SK-N-SH treated with all-trans-retinoic acid at 6 μM for 48 hours (cell line): Measurements from ENCODE around the gene TOMM40.
A peak's percentile ranks its signal among the peaks of the same experiment; 100 is the strongest.
"Not testable (repeated sequence)": the region's sequence is repeated elsewhere in the genome, so short reads cannot be mapped to it uniquely, and the experiment has no call there.

Experiments used
- ATAC-seq: fragments of 200-7000 bp; cut with Tn5 transposase; 3 replicates; pipeline ENCODE4 v1.9.1; 2020; ENCODE audit warnings: mild to moderate bottlenecking, moderate library complexity
- ARNTL ChIP-seq: fragments of 450-650 bp; formaldehyde crosslinking; IDR thresholded peaks from 2 replicates; pipeline ENCODE4 v1.5.0; 2020; ENCODE audit warnings: low read depth, mild to moderate bottlenecking, moderate library complexity, borderline replicate concordance
- BACH2 ChIP-seq: fragments of 250-450 bp; sonication (Bioruptor Pico); IDR thresholded peaks from 2 replicates; pipeline ENCODE4 v1.9.0; 2021; ENCODE audit warnings: mild to moderate bottlenecking, borderline replicate concordance
- CREB5 ChIP-seq: fragments of 250-450 bp; sonication (Bioruptor Pico); IDR thresholded peaks from 2 replicates; pipeline ENCODE4 v1.5.1; 2020; ENCODE audit warnings: low read depth, mild to moderate bottlenecking, moderate library complexity
- CSDC2 ChIP-seq: fragments of 250-450 bp; sonication (Bioruptor Pico); IDR thresholded peaks from 2 replicates; pipeline ENCODE4 v1.5.0; 2020; ENCODE audit warnings: mild to moderate bottlenecking, moderate library complexity
- CSRNP3 ChIP-seq: fragments of 250-450 bp; sonication (Bioruptor Pico); IDR thresholded peaks from 2 replicates; pipeline ENCODE4 v1.5.1; 2021; ENCODE audit warnings: mild to moderate bottlenecking, moderate library complexity
- ESRRG ChIP-seq: fragments of 250-450 bp; sonication (Bioruptor Pico); IDR thresholded peaks from 2 replicates; pipeline ENCODE4 v1.6.1; 2021; ENCODE audit warnings: mild to moderate bottlenecking
- ISL1 ChIP-seq: fragments of 250-450 bp; sonication (Bioruptor Pico); IDR thresholded peaks from 2 replicates; pipeline ENCODE4 v2.1.2; 2022; ENCODE audit warnings: mild to moderate bottlenecking, moderate library complexity
- OSR1 ChIP-seq: fragments of 250-450 bp; sonication (Bioruptor Pico); IDR thresholded peaks from 2 replicates; pipeline ENCODE4 v1.8.0; 2022; ENCODE audit warnings: moderate library complexity, mild to moderate bottlenecking, inconsistent platforms
- PATZ1 ChIP-seq: fragments of 250-450 bp; sonication (Bioruptor Pico); IDR thresholded peaks from 2 replicates; pipeline ENCODE4 v1.8.0; 2020; ENCODE audit warnings: mild to moderate bottlenecking, moderate library complexity, borderline replicate concordance
- POU6F1 ChIP-seq: fragments of 250-450 bp; sonication (Bioruptor Pico); IDR thresholded peaks from 2 replicates; pipeline ENCODE4 v1.8.0; 2021; ENCODE audit warnings: low read depth, mild to moderate bottlenecking, moderate library complexity, borderline replicate concordance
- RARB ChIP-seq: fragments of 250-450 bp; sonication (Bioruptor Pico); IDR thresholded peaks from 2 replicates; pipeline ENCODE4 v1.8.0; 2021; ENCODE audit warnings: mild to moderate bottlenecking, moderate library complexity
- SNAI2 ChIP-seq: fragments of 250-450 bp; sonication (Bioruptor Pico); IDR thresholded peaks from 2 replicates; pipeline ENCODE4 v1.5.0; 2020; ENCODE audit warnings: mild to moderate bottlenecking, moderate library complexity
- TCF4 ChIP-seq: fragments of 250-450 bp; sonication (Bioruptor Pico); IDR thresholded peaks from 2 replicates; pipeline ENCODE4 v1.8.0; 2021; ENCODE audit warnings: mild to moderate bottlenecking, moderate library complexity, borderline replicate concordance
- TSHZ2 ChIP-seq: fragments of 250-450 bp; sonication (Bioruptor Pico); IDR thresholded peaks from 2 replicates; pipeline ENCODE4 v1.5.0; 2020; ENCODE audit warnings: mild to moderate bottlenecking, moderate library complexity
- ZC3H10 ChIP-seq: fragments of 250-450 bp; sonication (Bioruptor Pico); IDR thresholded peaks from 2 replicates; pipeline ENCODE4 v1.5.1; 2021; ENCODE audit warnings: mild to moderate bottlenecking, moderate library complexity
- ZFP3 ChIP-seq: fragments of 250-450 bp; sonication (Bioruptor Pico); IDR thresholded peaks from 2 replicates; pipeline ENCODE4 v1.5.0; 2020; ENCODE audit warnings: mild to moderate bottlenecking, moderate library complexity
- ZNF565 ChIP-seq: fragments of 450-650 bp; formaldehyde crosslinking; conservative IDR thresholded peaks from 2 replicates; pipeline ENCODE4 v1.5.0; 2020; ENCODE audit warnings: low read depth, mild to moderate bottlenecking, moderate library complexity
- ZNF70 ChIP-seq: fragments of 450-650 bp; formaldehyde crosslinking; IDR thresholded peaks from 2 replicates; pipeline ENCODE4 v1.5.0; 2020; ENCODE audit warnings: mild to moderate bottlenecking, moderate library complexity

TOMM40 gene

GRCh38 chr19:44879309-44880065, 11.6 kb upstream of the TOMM40 start:
- ATAC-seq, result no peak
- TF ChIP-seq ZFP3 (CRISPR knock-in tag) (no peak), ESRRG (CRISPR knock-in tag) (no peak), BACH2 (CRISPR knock-in tag) (no peak), PATZ1 (CRISPR knock-in tag) (no peak)

- no peak for TF ChIP-seq ZC3H10
- no peak for ATAC-seq
Measured at GRCh38 chr19:44882063-44882462, 9.0 kb upstream of the TOMM40 start.

- not testable (repeated sequence) for ATAC-seq
Measured at GRCh38 chr19:44882619-44883397, 8.2 kb upstream of the TOMM40 start.

GRCh38 chr19:44883922-44884321, 7.1 kb upstream of the TOMM40 start:
- peak; percentile 54 for ATAC-seq
- TF ChIP-seq SNAI2 (CRISPR knock-in tag), result no peak
- TF ChIP-seq ZFP3 (CRISPR knock-in tag), result no peak
- TF ChIP-seq PATZ1 (CRISPR knock-in tag), result no peak
- TF ChIP-seq CREB5 (CRISPR knock-in tag), result no peak
- TF ChIP-seq ARNTL (CRISPR knock-in tag), result no peak
- no peak for TF ChIP-seq ISL1 (CRISPR knock-in tag)
- no peak for TF ChIP-seq POU6F1 (CRISPR knock-in tag)
- TF ChIP-seq ZC3H10, result no peak
- TF ChIP-seq OSR1 (CRISPR knock-in tag), result no peak
- TF ChIP-seq ZNF70 (CRISPR knock-in tag), result no peak
- no peak for TF ChIP-seq RARB (CRISPR knock-in tag)

GRCh38 chr19:44884566-44884965, 6.5 kb upstream of the TOMM40 start:
- no peak for TF ChIP-seq OSR1 (CRISPR knock-in tag)
- TF ChIP-seq ARNTL (CRISPR knock-in tag), result no peak
- TF ChIP-seq SNAI2 (CRISPR knock-in tag), result no peak
- TF ChIP-seq ZNF565 (CRISPR knock-in tag), result no peak
- TF ChIP-seq ISL1 (CRISPR knock-in tag), result no peak
- no peak for TF ChIP-seq CSRNP3
- TF ChIP-seq TSHZ2, result no peak
- no peak for TF ChIP-seq ZFP3 (CRISPR knock-in tag)
- no peak for TF ChIP-seq CSDC2 (CRISPR knock-in tag)
- no peak for TF ChIP-seq ZNF70 (CRISPR knock-in tag)
- no peak for TF ChIP-seq TCF4
- TF ChIP-seq, all 23 proteins: peak for 0
- ATAC-seq, result no peak
